GM19372 (cell line): ENCODE results near the gene CADPS2.
"Not testable (repeated sequence)": the region's sequence is repeated elsewhere in the genome, so short reads cannot be mapped to it uniquely, and the experiment has no call there.

Source experiments
- ATAC-seq: cut with Tn5 transposase; IDR thresholded peaks from one replicate; pipeline ENCODE4 v1.9.1; 2021; ENCODE audit warnings: mild to moderate bottlenecking, low read depth, moderate library complexity; ENCODE audit not compliant: unreplicated experiment

The CADPS2 gene

DNA sequence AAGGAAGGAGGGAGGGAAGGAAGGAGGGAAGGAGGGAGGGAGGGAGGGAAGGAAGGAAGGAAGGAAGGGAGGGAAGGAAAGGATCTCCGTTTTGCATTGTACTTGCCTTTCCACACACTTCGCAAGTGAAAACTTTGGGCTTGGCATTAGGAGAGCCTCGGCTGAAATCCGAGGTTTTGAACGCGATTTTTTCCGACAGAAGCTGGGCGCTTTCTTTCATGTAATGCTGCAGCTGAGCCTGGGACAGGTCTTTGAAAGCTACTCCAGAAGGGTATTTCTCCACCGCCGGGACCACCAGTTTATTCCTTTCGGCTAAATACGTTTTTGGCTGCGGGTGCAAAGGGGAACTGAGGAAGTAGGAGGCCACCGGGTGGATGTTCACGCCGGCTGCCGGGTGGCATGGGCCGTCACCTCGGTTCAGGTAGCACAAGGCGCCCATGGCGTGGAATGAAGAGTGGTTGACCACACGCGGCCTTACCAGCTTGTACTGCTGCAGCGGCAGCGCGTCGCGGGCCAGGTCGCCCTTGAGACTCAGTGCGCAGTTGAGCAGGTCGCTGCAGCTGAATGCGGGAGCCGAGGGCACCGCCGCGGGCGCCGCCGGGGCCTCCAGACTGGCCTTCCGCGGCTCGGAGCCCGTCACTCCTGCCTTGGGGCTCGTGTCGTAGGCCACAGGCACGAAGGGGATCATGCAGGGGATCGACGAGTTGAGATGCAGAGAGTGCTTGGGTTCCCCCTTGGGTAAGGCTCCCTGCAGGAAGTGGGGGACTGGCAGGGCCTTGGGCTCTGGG is 582.5 kb downstream of the CADPS2 start:
- no peak for ATAC-seq

DNA sequence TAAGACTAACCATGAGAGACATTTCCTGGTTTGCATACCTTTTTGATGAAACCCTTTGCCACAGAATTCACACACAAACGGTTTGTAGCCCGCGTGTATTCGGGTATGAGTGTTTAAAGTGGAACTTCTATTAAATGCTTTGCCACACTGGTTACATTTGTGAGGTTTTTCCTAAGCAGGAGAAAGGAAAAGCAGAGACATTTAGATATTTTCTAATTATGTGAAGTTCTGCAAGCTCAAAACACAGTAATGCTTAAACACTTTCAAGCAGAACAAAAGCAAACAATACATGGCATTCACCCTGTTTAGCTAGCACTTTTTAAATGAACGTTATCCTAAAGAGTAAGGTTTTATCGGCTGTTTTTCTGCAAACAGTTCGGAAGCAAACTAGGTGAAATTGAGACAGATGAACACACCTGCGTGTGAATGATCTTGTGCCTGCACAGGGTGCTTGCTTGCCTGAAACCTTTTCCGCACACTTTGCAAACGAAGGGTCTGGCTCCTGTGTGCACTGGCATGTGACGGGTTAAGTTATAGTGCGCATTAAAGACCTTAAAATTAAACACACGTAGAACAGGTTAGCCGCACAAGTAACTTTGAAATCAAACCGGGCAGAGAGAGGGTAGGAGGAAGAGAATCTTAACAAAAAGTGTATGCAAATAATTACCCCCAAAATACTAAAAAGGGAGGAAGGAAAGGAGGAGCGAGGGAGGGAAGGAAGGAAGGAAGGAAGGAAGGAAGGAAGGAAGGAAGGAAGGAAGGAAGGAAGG is 583.3 kb downstream of the CADPS2 start:
- ATAC-seq = no peak

DNA sequence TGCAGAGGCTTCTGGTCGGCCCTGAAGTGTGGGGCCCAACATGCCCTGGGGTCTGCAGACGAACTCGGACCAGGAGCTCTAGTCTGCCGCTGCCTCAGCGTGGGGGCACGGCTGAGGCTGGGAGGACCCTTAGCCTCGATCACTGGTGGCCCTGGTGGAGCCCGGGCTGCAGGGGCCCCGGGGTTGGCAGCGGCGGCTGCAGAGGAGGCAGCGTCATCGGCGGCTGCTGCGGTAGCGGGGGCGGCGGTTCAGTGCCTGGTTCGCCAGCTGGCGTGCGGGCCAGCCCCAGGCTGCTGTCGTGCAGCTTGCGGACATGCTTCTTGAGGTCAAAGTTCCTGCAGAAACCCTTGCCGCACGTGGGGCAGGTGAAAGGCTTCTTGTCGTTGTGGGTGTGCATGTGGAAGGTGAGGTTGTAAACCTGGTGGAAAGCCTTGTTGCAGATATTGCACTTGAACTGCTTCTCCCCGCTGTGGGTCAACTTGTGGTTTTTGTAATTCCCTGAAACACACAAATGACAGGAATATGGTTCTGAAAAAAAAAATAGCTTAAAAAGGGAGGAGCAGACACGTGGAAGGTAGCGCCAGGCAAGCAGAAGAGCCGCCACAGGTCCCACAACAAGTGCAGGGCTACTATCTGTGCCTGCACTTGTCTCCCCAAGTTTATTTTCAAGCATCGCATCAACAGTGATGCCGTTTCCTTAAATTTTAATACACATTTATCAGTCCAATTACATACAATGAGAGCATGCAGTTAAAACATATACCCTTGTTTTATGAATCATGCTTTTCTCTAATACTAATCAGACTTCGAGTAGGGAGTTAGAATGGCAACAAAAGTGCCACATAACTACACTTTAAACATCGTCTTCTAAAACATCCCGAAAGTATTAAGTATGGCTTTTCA is 584.2 kb downstream of the CADPS2 start:
- no peak for ATAC-seq

DNA sequence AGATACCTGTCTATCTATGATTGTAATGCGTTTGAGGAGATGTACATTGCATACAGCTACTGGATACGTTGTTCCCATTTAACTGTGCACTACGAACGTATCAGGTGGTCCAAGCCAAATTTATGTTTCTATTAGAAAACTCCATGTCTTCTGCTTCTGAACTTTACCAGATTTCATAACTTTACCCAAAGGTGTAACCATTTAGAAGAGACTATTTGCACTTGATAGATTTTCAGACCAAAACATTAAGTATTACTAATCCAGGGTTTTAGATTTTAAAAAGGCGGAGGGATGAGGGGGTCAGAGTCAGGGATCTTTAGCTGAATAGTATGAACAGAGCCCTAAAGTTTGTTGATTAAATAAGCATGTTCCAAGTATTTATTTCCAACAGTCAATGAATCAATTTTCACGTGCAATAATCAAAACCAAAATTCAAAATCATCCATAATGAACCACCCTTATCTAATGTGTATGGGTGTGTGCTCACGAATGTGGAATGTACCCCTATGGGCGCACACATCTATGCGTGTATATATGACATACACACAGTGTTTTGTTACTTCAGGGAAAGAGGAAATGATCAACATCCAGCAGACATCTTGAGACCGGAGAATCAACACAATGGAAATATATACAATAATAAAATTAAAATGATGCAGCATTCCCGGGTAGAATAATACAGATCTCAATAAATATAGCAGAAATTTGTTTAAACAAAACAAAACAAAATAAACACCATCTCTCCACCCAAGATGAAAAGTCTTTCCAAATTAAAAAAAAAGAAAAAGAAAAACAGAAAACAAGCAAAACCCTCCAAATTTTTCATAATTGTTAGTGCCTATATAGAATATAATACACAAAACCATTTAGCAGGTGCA is 585.1 kb downstream of the CADPS2 start:
- ATAC-seq = no peak

DNA sequence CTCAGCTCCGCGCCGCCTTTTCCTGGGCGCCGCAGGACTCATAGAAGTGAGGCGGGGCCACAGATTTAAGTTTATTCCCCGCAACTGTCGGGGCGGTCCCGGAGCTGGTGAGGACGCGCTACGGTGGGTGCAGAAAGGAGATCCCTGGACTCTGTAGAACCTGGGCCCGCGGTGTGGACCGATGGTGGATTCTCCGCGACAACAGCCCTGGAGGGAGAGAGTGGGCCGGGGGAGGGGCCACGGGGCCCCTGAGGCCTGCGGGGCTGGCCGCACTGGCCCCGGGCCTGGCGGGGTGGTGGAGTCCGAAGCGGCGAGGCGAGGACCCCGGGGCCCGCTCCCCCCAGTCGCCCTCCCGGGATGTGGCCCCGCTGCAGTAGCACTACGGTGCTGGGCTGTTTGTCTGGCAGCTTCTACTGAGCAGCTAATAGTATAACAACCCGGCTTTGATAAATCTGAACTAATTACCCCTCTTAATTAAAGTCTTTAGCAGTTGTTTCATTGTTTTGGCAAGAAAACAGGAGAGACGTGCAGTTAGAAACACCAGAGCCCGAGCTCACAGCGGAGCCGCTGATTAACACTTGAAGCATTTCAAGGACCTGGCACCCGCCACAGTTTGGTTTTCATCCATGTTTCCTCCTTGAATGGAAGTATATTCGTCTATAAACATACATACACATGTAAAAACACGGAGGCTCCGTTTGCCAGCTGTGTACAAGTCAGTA is 585.9 kb downstream of the CADPS2 start:
- no peak for ATAC-seq

DNA sequence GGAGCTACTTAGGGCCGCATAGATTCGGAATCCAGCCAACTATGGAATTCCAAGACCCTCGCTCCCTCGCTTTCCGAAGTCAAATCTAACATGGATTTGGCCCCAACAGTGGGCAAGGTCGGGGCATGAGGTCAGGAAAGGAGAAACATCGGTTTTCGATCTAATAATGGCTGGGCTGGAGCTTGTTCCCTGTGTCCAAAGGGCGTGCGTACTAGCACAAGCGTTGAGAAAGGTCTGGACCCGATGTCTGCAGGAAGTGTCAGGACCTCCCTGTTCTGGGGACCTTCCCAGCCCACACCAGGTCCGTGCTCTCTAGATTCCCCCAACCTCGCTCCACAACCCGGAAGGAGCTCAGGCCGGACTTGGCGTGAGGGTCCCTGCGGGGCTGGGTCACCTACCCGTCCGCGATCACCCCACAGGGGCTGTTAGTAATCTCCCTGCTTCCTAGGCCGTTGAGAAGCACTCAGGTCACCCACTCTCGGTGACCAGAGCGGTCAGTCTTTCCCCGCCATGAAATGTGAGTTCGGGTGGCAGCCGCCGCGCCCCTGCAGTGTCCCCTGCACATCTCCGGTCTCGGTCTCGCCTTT is 586.5 kb downstream of the CADPS2 start:
- no peak for ATAC-seq

DNA sequence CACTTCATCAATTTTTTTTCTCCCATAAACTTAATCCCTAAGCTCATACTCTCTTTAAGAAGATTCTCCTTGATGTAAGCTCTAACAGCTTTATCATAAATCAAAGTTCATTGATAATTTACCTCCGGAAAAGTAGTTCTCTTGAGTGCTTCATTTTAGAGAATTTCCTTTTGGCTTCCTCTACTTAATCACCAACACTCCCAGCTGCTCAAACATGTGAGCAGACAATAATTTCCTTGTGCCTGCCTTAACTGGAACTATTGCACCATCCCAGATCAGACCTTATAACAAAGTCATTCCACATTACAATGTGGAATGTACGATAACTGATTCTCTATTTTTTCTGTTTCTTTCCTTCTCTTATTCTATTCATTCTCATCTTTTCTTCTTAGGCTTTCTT is 587.6 kb downstream of the CADPS2 start:
- no peak for ATAC-seq

DNA sequence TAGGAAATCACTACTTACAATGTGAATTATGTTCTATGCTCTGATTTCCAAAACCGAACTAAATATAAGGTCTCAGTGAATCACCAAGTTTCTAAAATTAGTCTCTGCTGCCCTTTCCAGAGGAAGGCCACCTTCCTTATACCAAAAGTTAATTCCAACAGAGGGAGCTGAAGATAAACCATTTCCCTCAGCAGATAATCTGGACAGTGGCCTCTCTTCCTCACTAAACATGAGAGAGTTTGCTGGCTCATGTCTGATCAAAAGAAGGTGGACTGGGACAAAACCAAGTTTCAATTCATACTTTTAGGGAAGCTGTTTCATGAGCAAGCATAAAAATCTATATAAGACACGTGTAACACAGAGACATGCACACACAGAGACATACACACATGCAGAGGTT is 588.1 kb downstream of the CADPS2 start:
- no peak for ATAC-seq

DNA sequence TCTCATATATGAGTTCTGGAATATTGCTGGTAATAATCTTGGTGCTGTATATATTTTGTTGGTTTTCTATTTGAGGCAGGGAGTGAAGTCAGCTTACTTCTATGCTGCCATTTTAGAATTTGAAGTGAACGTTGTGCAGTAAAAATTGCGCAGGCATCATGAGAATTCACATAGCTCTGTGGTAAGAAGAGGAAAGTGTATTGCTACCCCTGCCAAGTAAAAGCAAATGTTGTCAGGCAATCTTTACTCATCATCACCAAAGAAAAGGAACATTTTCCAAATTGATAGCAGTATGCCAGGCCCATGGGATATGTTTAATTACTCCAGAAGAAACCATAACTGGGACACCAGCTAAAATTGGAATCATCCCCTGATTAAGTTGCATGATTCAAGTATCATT is 595.1 kb downstream of the CADPS2 start:
- ATAC-seq = no peak

DNA sequence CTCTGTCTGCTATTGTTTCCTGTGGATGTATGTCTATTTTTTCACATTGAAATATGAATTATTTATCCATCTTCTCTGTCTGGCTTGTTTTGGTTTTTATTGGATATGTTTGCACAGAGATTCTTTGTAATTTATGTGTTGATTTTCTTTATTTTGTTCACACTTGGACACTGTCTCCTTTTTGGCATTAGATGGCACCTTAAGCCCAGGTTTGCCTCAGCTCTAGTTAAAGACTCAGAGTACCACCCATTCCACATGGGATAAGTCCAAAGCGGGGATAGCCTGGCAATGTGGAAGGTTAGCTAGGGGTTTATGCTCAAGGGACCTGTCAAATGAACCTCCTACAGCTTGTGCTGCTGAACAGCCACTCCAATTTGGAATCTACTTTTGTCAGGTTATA is 595.8 kb downstream of the CADPS2 start:
- no peak for ATAC-seq

DNA sequence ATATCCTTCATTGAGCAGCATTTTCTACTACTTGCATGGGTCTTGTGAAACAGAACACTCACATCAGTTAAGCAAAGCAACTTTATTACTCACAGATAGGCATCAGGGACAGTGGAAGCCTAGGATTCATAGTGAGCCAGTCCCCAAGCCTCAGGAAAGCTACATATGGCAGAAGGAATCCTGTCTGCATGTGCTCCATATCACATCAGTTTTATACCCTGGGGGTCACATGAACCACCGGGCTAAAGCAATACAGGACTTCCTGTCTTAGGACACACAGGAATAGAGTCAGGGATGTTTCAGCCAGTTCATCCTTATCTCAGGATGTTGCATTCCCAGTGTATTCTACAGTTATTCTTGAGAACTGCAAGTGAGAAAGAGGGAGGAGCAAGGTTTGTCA is 596.8 kb downstream of the CADPS2 start:
- no peak for ATAC-seq

DNA sequence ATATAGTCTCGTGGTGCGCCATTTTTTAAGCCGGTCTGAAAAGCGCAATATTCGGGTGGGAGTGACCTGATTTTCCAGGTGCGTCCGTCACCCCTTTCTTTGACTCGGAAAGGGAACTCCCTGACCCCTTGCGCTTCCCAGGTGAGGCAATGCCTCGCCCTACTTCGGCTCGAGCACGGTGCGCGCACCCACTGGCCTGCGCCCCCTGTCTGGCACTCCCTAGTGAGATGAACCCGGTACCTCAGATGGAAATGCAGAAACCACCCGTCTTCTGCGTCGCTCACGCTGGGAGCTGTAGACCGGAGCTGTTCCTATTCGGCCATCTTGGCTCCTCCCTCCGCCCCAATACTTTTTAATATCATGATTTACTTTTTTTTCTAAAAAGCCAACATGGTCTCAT is 601.7 kb downstream of the CADPS2 start:
- not testable (repeated sequence) for ATAC-seq

DNA sequence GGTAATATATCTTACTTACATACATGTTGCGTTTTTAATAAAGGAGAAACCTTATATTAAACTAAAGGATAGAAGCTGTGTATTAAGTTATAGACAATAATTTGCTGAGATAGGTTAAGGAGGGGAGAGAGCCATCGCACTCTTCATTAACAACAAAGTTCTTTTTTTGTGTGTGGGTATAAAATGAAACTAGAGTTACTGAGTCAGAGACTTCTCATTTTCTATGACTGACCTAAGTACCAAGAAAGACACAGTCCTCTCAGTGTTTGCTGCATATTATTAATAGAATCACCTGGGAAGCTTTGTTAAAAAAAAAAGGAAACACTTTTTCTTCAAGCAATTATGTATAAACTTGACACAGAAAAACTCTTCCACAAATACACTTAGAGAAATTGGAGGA is 613.1 kb downstream of the CADPS2 start:
- no peak for ATAC-seq

DNA sequence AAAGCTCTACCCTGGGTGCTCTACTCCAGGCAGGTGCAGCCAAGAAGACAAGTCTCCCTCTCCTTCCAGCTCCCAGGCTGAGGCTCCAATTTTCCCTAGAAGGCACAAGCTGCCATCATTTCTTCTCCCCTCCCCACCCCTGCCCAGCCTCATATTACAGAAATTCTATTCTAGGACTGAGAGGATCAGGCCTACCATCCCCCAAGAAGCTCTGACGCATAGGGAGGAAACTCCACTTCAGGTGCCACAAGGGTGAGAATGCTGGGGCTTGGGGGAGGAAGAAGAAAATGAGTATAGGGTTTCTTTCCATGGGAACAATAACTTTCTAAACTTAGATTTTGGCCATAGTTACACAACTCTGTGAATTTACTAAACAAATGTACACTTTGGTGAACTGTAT is 617.0 kb downstream of the CADPS2 start:
- no peak for ATAC-seq
